Liver (tissue), 3 donors: Measurements from ENCODE around the gene SLC5A9.

Experiments
- ATF3 ChIP-seq: IDR thresholded peaks from 2 replicates; pipeline ENCODE4 v1.6.1; 2016; ENCODE audit warnings: antibody characterized with exemption
- CTCF ChIP-seq: fragments of 150-350 bp; IDR thresholded peaks from 2 replicates; pipeline ENCODE4 v1.5.1; 2017; ENCODE audit warnings: improper control_type of control experiment, low read depth, low read length; ENCODE audit not compliant: missing input control
- FOXA1 ChIP-seq: IDR thresholded peaks from 2 replicates; pipeline ENCODE4 v1.6.1; 2016; ENCODE audit warnings: antibody characterized with exemption
- GABPA ChIP-seq, 2 donors: IDR thresholded peaks in 1 of 2; conservative IDR thresholded peaks in 1 of 2; 2 replicates each; pipeline ENCODE4 v1.6.1; 2016; ENCODE audit warnings: antibody characterized with exemption in 2 of 2, mild to moderate bottlenecking in 1 of 2, moderate library complexity in 1 of 2
- JUND ChIP-seq, 2 donors: IDR thresholded peaks; 2 replicates each; pipeline ENCODE4 v1.6.1; 2016; ENCODE audit warnings: antibody characterized with exemption in 2 of 2
- MAX ChIP-seq: IDR thresholded peaks from 2 replicates; pipeline ENCODE4 v1.6.1; 2016; ENCODE audit warnings: antibody characterized with exemption
- NR2F2 ChIP-seq: IDR thresholded peaks from 2 replicates; pipeline ENCODE4 v1.6.1; 2016; ENCODE audit warnings: antibody characterized with exemption
- RAD21 ChIP-seq, 2 donors: IDR thresholded peaks; 2 replicates each; pipeline ENCODE4 v1.6.1; 2016; ENCODE audit warnings: antibody characterized with exemption in 2 of 2, mild to moderate bottlenecking in 2 of 2
- RXRA ChIP-seq, 2 donors: IDR thresholded peaks; 2 replicates each; pipeline ENCODE4 v1.6.1; 2017 to 2018; ENCODE audit warnings: antibody characterized with exemption in 2 of 2, mild to moderate bottlenecking in 1 of 2
- TAF1 ChIP-seq: conservative IDR thresholded peaks from 2 replicates; pipeline ENCODE4 v1.6.1; 2016; ENCODE audit warnings: antibody characterized with exemption, mild to moderate bottlenecking
- YY1 ChIP-seq: IDR thresholded peaks from 2 replicates; pipeline ENCODE4 v1.6.1; 2016; ENCODE audit warnings: antibody characterized with exemption, mild to moderate bottlenecking
- TF ChIP-seq, protein P1 (sequence below): IDR thresholded peaks from 2 replicates; pipeline ENCODE4 v1.6.1; 2016; ENCODE audit warnings: antibody characterized with exemption, mild to moderate bottlenecking
- TF ChIP-seq, protein P2 (sequence below): IDR thresholded peaks from 2 replicates; pipeline ENCODE4 v1.6.1; 2016; ENCODE audit warnings: antibody characterized with exemption
- donor health status: healthy.
- donor health status: healthy.

DNA sequence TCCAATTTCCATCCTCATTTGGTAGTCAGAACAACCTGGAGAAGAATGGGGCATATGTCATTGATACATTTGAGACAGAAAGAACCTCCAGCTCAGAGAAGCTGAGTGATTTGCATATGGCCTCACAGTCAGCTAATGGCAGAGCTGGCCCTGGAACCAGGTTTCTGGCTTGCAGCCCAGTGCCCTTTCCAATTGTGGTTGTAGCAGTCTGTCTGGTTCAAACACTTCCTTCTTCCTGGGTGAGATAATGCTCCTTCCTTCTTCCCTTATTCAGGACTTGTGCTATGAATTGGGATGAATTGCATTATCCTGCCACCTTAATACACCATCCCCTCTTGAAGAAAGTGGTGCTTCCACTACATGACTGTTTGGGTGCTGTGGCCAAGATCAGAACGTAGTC, 24.2 kb downstream of the SLC5A9 start:
- TF ChIP-seq CTCF (no peak), JUND (IDR thresholded peaks at IDR 0.05) (no peak), ATF3 (no peak), RXRA (IDR thresholded peaks at IDR 0.05) (no peak), GABPA (IDR thresholded peaks at IDR 0.05 in 1 of 2, conservative IDR thresholded peaks at IDR 0.05 in 1 of 2) (no peak), TAF1 (no peak), FOXA1 (no peak), NR2F2 (no peak), YY1 (no peak), MAX (no peak), RAD21 (IDR thresholded peaks at IDR 0.05) (no peak)
- TF ChIP-seq, protein P1, sequence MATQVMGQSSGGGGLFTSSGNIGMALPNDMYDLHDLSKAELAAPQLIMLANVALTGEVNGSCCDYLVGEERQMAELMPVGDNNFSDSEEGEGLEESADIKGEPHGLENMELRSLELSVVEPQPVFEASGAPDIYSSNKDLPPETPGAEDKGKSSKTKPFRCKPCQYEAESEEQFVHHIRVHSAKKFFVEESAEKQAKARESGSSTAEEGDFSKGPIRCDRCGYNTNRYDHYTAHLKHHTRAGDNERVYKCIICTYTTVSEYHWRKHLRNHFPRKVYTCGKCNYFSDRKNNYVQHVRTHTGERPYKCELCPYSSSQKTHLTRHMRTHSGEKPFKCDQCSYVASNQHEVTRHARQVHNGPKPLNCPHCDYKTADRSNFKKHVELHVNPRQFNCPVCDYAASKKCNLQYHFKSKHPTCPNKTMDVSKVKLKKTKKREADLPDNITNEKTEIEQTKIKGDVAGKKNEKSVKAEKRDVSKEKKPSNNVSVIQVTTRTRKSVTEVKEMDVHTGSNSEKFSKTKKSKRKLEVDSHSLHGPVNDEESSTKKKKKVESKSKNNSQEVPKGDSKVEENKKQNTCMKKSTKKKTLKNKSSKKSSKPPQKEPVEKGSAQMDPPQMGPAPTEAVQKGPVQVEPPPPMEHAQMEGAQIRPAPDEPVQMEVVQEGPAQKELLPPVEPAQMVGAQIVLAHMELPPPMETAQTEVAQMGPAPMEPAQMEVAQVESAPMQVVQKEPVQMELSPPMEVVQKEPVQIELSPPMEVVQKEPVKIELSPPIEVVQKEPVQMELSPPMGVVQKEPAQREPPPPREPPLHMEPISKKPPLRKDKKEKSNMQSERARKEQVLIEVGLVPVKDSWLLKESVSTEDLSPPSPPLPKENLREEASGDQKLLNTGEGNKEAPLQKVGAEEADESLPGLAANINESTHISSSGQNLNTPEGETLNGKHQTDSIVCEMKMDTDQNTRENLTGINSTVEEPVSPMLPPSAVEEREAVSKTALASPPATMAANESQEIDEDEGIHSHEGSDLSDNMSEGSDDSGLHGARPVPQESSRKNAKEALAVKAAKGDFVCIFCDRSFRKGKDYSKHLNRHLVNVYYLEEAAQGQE: no peak
- TF ChIP-seq, protein P2, sequence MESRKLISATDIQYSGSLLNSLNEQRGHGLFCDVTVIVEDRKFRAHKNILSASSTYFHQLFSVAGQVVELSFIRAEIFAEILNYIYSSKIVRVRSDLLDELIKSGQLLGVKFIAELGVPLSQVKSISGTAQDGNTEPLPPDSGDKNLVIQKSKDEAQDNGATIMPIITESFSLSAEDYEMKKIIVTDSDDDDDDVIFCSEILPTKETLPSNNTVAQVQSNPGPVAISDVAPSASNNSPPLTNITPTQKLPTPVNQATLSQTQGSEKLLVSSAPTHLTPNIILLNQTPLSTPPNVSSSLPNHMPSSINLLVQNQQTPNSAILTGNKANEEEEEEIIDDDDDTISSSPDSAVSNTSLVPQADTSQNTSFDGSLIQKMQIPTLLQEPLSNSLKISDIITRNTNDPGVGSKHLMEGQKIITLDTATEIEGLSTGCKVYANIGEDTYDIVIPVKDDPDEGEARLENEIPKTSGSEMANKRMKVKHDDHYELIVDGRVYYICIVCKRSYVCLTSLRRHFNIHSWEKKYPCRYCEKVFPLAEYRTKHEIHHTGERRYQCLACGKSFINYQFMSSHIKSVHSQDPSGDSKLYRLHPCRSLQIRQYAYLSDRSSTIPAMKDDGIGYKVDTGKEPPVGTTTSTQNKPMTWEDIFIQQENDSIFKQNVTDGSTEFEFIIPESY: no peak
